GM18502 (cell line): ENCODE measurements around the gene CNOT10.
"Not testable (repeated sequence)": the region's sequence is repeated elsewhere in the genome, so short reads cannot be mapped to it uniquely, and the experiment has no call there.

Experiments used
- ATAC-seq: cut with Tn5 transposase; IDR thresholded peaks from one replicate; pipeline ENCODE4 v1.9.1; 2021; ENCODE audit warnings: mild to moderate bottlenecking; ENCODE audit not compliant: unreplicated experiment, poor library complexity

Gene CNOT10

DNA sequence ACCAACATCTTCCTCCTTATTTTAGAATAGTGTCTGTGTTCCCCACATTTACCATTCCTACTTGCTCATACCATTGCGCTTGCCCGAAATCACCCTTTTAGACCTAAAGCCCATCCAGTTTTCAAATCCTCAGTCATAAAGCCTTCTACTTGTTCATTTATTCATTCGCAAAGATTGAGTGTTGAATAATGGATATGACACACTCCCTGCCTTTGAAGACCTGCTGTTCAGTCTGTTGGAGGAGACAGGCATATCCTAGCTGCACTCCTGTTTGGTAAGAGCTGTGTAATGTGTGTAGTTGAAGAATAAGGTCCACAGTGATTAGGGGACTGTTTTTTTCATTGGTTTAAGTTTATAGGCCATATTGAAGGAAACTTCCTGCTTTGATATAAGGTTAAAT lies 1.7 kb downstream of the CNOT10 start:
- no peak for ATAC-seq

DNA sequence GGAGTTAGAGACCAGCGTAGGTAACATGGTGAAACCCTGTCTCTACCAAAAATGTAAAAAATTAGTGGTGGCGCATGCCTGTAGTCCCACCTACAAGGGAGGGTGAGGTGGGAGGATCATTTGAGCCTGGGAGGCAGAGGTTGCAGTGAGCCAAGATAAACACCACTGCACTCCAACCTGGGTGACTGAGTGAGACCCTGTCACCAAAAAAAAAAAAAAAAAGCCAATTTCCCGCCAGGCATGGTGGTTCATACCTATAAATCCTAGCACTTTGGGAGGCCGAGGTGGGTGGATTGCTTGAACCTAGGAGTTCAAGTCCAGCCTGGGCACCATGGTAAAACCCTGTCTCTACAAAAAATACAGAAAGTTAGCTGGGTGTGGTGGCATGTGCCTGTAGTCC lies 6.9 kb downstream of the CNOT10 start:
- no peak for ATAC-seq

GRCh38 chr3:32696523-32696922 lies 11.5 kb downstream of the CNOT10 start:
- no peak for ATAC-seq

- no peak for ATAC-seq
Measured at GRCh38 chr3:32698506-32698905, 13.5 kb downstream of the CNOT10 start.

- no peak for ATAC-seq
Measured at GRCh38 chr3:32699429-32699828, 14.4 kb downstream of the CNOT10 start.

DNA sequence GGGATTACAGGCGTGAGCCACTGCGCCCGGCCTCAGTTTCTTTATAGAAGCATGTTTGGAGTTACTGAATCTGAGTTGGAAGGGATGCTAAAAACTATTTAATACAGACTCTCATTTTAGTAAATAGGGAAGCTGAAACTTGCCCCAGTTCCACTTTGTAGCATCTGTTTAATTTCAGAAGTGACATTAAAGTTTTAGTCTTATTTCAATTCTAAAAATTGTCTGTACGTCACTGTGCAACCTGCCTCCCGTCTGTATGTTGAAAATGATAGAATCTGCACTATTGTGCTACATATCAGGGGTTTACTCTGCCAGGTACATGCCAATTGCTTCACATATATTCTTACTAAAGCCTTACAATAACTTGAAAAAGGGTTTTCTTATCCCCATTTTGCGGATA lies 15.3 kb downstream of the CNOT10 start:
- no peak for ATAC-seq

- ATAC-seq = no peak
Measured at GRCh38 chr3:32703491-32703972, 18.5 kb downstream of the CNOT10 start.

DNA sequence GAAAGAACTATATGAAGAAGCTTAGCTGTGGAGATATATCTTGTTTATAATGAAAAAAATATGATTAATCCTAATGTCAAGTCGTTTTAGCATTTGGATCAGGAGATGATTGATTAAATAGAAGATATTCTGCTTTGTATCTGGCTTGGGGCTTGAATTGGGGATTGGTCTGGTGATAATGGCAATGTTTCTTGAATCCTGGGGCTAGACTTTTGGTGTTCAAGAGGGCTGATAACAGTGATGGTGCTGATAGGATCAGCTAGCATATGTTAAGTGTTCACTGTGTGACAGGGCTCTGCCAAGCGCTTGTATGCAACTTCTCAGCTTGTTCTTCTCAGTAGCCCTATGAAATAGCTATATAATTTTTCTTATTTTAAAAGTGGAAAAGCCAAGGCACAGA lies 20.2 kb downstream of the CNOT10 start:
- no peak for ATAC-seq

DNA sequence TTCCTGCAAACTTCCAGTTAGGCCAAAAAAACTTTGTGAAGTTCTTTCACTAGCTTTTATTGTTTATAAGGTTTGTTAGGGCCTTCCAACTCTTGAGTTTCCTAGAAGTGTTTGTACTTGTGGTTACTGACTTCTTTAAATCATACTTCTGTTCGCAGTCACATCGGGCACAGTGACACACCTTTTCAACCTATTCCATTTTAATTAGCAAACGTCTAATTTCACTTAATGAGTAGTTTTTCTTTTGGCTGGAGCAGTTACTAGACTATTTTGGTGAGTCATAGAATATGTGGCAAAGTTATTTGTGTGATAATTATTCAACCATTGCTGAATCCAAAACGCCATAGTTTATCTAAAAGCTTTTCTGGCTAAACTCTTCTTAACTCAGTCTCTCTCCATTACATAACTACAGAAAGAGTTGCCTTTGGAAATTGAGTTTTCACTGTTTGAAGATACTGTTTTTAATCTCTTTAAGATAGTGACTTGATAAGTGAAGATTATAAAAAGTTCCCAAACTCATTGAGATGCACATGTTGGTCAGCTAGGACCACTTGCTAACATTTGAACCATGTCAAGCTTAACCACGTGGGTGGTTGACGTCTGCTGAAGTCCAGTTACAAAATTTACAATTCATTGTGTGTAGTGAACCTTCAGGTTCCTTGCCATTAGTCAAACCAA lies 21.5 kb downstream of the CNOT10 start:
- ATAC-seq = no peak

DNA sequence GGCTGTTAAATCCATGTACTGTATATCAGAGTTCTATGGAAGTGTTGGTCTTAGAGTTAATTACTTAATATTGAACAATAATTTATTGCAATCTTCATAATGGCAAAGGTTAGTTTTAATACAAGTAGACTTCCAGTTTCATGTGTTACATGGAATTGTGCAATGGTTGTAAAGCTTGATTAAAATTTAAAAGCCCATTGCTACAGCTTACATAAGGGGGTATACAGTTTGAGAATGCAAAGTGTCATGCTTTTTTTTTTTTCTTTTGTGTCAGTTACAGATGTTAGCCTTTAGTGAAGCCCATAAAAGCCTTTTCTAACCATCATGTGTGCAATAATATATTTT lies 22.0 kb downstream of the CNOT10 start:
- ATAC-seq = no peak

GRCh38 chr3:32708672-32709283 lies 23.8 kb downstream of the CNOT10 start:
- no peak for ATAC-seq

DNA sequence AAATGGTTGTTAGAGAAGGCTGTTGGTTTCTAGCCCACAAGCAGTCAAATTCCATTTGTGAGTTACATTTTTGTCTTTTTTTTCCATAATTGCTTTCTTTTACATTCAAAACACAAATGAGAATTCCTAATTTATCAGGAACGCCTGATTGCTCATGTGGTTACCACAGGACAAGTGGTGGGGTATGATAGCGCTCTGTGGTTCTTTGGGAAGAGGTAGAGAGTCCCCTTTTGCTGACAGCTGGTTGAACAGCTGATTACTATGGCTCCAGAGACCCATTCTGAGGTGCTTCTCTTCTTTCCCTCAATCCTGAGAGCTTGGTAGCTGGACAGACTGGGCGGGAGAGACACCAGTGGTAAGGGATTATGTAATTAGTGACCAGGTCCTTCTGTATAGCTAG lies 24.4 kb downstream of the CNOT10 start:
- no peak for ATAC-seq

DNA sequence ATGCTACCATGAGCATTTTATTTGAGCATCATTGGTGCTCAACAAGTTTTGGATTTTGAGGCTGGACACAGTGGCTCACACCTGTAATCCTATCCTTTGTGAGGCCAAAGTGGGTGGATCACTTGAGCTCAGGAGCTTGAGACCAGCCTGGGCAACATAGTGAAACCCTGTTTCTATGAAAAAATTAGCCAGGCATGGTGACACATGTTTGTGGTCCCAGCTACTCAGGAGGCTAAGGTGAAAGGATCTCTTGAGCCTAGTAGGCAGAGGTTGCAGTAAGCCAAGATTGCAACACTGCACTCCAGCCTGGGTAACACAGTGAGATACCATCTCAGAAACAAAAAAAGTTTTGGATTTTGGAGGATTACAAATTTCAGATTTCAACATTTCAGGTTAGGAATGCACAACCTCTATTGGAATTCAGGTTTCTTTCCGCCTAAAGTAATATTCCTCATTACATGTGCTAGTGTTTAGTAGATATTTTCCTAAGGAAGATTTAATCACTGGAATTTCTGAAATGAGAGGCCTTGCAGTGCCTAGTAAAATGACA lies 27.6 kb downstream of the CNOT10 start:
- no peak for ATAC-seq

DNA sequence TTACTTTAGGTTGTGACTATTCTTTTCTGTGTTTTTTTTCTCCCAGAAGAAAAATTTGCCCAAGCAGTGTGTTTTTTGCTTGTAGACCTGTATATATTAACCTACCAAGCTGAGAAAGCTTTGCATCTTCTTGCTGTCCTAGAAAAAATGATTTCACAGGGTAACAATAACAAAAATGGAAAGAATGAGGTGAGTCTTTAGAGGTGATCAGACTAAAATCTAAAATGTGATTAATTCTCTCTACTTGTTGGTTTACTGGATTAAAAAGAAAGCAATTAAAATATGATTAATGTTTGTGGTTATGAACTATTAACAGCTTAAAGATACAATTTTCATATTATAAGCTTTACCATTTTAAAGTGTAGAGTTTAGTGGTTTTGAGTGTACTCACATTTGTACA lies 28.2 kb downstream of the CNOT10 start:
- ATAC-seq = no peak

DNA sequence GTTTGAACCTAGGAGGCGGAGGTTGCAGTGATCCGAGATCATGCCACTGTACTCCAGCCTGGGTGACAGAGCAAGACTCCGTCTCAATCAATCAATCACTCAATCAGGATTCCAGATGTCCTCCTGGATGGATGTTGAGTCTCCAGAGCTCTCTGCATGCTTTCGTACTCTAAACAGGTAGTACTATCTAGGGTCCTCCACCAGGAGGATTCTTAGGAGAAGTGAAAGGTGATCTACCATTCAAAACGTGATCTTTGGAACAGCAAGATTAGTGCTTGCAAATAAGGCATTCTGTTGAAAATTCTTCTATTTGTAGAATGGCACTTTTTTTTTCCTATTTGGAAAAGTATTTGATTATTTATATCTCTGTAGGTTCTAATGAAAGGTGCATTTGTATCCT lies 34.3 kb downstream of the CNOT10 start:
- no peak for ATAC-seq

DNA sequence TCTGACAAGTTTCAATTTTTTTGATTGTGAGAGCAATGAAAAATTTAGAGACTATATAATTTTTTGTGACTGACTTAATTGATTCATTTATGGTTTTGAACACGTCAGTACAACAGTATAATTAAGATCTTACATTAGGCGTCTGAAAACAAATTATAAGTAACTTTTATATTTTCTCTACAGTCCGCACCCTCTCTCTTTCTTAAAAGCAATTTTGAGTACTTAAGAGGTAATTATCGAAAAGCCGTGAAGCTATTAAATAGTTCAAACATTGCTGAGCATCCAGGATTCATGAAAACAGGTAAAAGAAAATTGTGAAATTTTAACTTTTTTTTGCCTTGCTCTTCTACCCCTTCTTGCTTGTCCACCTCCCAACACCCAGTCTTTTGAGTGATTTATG lies 34.9 kb downstream of the CNOT10 start:
- no peak for ATAC-seq

- ATAC-seq = no peak
Measured at GRCh38 chr3:32725721-32726120, 40.7 kb downstream of the CNOT10 start.

DNA sequence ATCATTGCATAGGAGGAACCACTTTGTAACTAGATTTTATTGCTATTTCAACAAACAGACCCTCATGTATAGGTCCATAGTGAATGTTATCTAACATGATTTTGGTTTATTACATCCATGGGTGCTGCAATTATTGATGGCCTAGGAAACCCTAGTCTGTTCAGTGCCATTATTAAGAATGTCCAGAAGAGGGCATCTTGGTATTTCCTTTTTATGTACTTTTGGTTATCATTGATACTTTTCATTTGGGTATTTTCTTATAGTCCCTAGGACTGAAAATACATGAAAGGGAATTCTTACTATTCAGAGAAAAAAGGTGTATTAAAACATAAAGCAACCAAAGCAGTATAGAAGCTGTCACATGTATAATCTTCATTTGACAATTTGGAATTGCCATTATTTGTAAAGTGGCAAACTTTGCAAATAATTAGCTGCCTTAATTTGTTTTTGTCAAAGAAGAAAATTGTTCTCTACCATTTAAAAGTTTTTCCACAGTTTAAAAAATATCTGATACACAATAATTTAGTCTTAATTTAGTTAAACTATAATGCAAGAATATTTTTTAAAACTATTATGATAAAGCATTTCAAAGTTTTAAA lies 48.7 kb downstream of the CNOT10 start:
- no peak for ATAC-seq

DNA sequence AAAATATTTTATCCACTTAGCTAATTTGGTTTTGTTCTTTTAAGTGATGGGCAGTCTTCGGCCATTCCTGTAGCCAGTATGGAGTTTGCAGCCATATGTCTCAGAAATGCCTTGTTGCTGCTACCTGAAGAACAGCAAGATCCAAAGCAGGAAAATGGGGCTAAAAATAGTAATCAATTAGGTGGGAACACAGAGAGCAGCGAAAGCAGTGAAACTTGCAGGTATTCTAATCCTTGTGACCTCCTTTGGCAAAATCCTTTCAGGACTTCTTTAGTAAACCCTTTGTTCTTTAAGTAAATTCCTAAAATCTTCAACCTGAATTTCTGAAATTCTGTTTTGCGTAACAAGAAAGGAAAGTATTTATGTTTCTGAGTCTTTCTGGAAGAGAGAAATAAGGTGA lies 49.8 kb downstream of the CNOT10 start:
- no peak for ATAC-seq

- ATAC-seq = not testable (repeated sequence)
Measured at GRCh38 chr3:32743470-32743869, 58.5 kb downstream of the CNOT10 start.

GRCh38 chr3:32743934-32744333 lies 58.9 kb downstream of the CNOT10 start:
- ATAC-seq = no peak

DNA sequence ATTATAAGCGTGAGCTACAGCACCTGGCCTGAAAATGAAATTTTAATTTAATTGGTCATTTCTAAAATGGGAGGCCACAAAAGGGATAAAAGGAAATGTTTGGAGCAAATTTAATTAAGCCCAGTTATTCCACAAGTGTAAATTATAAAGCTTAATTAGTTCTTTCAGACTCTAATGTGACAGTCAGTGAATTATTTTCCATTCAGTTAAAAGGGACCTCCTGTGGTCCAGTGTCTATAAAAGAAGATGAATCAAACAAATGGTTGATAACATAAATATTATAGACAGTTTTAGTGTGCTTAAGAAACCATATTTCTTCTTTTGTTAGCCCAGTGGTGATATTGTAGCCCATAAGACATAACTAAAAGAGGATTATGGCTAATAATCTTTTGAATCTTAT lies 66.4 kb downstream of the CNOT10 start:
- ATAC-seq = no peak
